PC-3 (cell line): ENCODE measurements around the gene ANKZF1.

Source experiments
- EZH2 ChIP-seq: fragments of 300-600 bp; sonication (generic); IDR thresholded peaks from one replicate; pipeline ENCODE4 v1.6.1; 2017; ENCODE audit warnings: antibody characterized with exemption, mild to moderate bottlenecking, low read length; ENCODE audit not compliant: unreplicated experiment
- EZH2phosphoT487 ChIP-seq: fragments of 300-600 bp; sonication (generic); IDR thresholded peaks from 2 replicates; pipeline ENCODE4 v1.6.1; 2018; ENCODE audit warnings: mild to moderate bottlenecking, antibody characterized with exemption, low read length, borderline replicate concordance
- TF ChIP-seq, protein P1 (sequence below): fragments of 300-600 bp; sonication (generic); conservative IDR thresholded peaks from 2 replicates; pipeline ENCODE4 v1.5.1; 2017; ENCODE audit warnings: antibody characterized with exemption, low read depth, mild to moderate bottlenecking, low read length

DNA sequence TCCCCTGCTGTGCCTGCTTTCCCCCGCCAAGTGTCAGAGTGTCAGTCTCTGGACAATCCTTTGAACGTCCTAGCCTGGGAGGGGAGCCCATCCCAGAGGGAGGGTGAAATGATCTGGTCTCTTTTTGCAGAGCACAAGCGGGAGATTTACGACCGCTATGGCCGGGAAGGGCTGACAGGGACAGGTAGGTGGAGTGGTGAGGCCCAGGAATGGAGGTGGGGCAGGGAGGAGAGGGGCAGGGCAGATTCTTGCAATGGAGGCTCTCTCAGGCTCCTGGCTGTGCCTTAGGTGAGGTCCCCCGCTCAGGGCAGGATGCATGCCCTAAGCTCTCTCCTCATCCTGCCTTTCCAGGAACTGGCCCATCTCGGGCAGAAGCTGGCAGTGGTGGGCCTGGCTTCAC lies 52.0 kb downstream of the ANKZF1 start:
- TF ChIP-seq EZH2phosphoT487: no peak
- TF ChIP-seq, protein P1, sequence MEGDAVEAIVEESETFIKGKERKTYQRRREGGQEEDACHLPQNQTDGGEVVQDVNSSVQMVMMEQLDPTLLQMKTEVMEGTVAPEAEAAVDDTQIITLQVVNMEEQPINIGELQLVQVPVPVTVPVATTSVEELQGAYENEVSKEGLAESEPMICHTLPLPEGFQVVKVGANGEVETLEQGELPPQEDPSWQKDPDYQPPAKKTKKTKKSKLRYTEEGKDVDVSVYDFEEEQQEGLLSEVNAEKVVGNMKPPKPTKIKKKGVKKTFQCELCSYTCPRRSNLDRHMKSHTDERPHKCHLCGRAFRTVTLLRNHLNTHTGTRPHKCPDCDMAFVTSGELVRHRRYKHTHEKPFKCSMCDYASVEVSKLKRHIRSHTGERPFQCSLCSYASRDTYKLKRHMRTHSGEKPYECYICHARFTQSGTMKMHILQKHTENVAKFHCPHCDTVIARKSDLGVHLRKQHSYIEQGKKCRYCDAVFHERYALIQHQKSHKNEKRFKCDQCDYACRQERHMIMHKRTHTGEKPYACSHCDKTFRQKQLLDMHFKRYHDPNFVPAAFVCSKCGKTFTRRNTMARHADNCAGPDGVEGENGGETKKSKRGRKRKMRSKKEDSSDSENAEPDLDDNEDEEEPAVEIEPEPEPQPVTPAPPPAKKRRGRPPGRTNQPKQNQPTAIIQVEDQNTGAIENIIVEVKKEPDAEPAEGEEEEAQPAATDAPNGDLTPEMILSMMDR: no peak
- TF ChIP-seq EZH2: no peak
